Mononuclear cell (primary cell): ENCODE measurements around the gene BMP7. TPM values are rescaled to one million over a fixed set of nuclear protein-coding genes. Genes with fewer than 3 reads are reported as not detected.

Source experiments
- H3K27me3 ChIP-seq: 2 replicates; pipeline ENCODE4 v1.6.0; 2011; ENCODE audit warnings: low read length, control low read depth; ENCODE audit not compliant: insufficient read depth
- H3K4me1 ChIP-seq: 2 replicates; pipeline ENCODE4 v1.5.1; 2011; ENCODE audit warnings: mild to moderate bottlenecking, low read length, control low read depth; ENCODE audit not compliant: insufficient read depth
- H3K4me3 ChIP-seq: 2 replicates; pipeline ENCODE4 v1.5.1; 2011; ENCODE audit warnings: mild to moderate bottlenecking, low read length, moderate library complexity
- H3K9me3 ChIP-seq: 2 replicates; pipeline ENCODE4 v1.5.1; 2011; ENCODE audit warnings: low read depth, mild to moderate bottlenecking, control low read depth, low read length
- total RNA-seq: library from RNA; depleted of rRNA; stranded (reverse); fragments of >200 nt; gene quantifications from one replicate; pipeline ENCODE4 v1.2.3, GENCODE V29; 2012

The BMP7 gene
- total RNA-seq, 1 donor: not detected

DNA sequence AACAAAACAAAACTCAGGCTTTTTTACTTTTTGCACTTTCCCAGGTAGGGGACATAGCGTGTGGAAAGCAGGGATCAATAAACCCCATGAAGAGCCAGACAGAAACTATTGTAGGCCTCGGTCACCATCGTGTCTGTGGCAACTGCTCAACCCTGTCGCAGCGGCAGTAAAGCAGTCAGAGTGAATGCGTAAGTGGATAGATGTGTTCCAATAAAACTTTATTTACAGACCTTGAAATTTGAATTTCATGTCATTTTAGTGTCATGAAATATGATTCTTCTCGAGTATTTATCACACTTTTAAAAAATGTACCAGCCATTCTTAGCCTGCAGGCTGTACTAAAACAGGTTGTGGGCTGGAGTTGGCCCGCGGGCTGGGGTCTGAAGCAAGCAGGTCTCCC is 14.5 kb downstream of the BMP7 start:
- Histone ChIP-seq H3K9me3 (no peaks in the 10 kb centered on the region), H3K4me1 (no peaks in the 10 kb centered on the region), H3K4me3 (no peak overlapping the region), H3K27me3 (no peaks in the 10 kb centered on the region)

DNA sequence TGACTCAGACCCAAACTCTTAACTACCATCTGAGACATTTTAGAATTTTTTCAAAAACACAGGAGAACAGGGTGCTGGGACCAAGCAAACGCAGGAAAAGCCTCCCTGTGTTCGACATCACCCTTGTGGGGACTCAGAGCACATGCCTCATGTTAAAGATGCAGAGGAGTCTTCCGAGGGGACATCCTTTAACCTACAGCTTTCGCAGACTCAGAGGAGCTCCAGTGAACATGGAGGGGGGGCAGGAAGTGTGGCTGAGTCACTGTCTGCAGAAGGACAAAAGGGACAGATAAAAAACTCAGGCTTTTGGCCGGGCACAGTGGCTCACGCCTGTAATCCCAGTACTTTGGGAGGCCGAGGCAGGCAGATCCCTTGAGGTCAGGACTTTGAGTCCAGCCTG is 15.1 kb downstream of the BMP7 start:
- H3K9me3 ChIP-seq: no peaks in the 10 kb centered on the region
- no peaks in the 10 kb centered on the region for H3K4me1 ChIP-seq
- no peaks in the 10 kb centered on the region for H3K27me3 ChIP-seq
- no peak overlapping the region for H3K4me3 ChIP-seq

DNA sequence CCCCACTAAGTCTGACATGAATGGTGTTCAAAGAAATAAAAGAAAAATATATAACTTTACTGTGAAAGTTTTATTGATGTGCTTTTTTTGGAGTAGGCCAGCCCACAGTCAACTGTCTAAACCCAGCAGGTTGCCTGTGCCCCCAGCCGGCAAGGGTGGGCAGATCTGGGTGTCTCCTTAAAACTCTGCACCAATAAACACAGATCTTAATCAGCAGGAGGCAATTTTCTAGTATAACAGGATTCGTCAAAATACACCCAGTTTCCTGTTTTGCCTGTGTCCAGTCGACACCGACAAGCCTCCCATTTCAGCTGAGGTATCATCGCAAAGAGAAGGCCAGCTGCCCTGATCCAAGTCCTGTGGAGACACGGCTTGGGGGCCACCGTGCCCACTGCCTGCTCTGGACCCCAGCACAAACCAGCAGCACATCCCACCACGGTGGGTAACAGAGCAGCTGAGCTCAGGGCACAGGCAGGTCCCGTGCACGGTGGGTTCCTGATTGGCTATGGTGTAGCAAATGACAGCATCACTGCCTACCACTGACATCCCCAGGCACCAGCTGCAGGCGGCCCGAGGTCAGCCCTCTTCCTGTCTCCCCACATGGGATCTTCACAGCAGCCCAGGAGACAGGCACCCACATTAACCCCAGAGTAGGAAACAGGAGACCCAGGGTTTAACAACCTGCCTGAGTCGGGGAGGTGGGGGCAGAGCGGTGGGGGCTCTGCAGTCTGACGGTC is 15.7 kb downstream of the BMP7 start:
- H3K4me1 ChIP-seq: no peaks in the 10 kb centered on the region
- no peaks in the 10 kb centered on the region for H3K9me3 ChIP-seq
- H3K27me3 ChIP-seq: no peaks in the 10 kb centered on the region
- no peak overlapping the region for H3K4me3 ChIP-seq

DNA sequence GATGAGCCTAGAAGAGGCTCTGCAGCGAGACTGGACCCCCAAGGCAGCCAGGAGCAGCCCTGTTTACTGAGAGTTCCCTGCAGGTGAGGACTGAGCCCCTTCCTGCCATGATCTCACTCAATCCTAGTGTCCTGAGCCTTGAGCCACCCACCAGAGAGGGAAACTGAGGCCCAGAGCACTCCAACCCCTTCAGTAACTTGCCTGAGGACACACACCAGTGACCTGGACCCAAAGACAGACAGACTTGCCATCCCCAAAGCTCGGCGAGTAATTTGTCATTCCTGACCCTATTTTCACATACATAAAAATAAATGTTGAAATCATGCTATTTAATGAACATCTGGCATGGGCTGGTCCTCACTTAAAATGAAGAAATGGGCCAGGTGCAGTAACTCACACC is 16.7 kb downstream of the BMP7 start:
- Histone ChIP-seq H3K4me3 (no peak overlapping the region), H3K9me3 (no peaks in the 10 kb centered on the region), H3K27me3 (no peaks in the 10 kb centered on the region), H3K4me1 (no peaks in the 10 kb centered on the region)

DNA sequence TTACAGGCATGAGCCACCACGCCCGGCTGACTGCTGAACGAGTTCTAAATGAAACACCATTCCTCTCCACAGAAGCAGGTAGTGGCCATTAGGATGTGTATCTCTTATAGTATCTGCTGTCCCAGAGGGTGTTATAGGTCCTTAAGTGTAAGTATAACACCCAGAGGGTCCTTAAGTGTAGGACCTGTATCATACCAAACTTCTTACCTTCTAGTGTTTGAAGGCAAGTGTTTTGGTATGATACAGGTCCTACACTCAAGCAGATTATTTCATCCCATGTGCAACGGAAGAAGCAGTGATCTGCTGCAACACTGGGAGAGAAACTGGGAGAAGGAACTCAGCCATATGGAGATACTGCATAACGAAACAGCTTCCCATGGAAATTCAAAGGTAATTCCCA is 17.4 kb downstream of the BMP7 start:
- H3K9me3 ChIP-seq: no peaks in the 10 kb centered on the region
- H3K4me1 ChIP-seq: no peaks in the 10 kb centered on the region
- no peak overlapping the region for H3K4me3 ChIP-seq
- H3K27me3 ChIP-seq: no peaks in the 10 kb centered on the region

DNA sequence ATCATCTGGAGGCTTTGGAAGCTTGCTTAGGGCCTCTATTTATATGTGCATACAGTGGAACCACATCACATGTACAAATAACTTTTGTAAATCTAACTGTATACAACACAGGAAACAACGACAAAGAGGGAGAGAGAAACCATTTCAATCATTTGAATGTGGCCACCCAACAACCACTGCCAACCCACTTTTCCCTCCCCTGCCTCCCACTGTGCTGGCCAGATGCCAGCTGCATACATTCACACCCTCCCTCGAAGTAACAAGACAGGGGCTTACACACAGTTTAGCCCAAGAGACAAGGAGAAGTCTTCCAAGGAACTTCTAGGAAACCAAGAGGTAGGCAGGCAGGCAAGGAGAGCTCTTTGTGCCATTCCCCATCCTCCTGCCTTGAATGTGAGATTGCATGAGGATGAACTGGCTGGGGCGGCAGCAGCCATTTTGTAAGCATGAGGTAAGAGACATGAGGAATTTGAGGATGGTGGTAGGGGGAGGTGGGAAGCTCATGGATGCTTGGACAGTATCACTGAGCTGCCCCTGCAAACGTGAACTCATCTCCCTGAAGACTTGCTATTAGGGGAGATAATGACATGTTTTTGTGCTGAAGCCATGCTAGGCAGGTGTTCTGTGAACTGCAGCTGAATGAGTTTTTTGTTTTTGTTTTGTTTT is 18.2 kb downstream of the BMP7 start:
- H3K4me1 ChIP-seq: no peaks in the 10 kb centered on the region
- no peaks in the 10 kb centered on the region for H3K9me3 ChIP-seq
- H3K27me3 ChIP-seq: no peaks in the 10 kb centered on the region
- H3K4me3 ChIP-seq: no peak overlapping the region

DNA sequence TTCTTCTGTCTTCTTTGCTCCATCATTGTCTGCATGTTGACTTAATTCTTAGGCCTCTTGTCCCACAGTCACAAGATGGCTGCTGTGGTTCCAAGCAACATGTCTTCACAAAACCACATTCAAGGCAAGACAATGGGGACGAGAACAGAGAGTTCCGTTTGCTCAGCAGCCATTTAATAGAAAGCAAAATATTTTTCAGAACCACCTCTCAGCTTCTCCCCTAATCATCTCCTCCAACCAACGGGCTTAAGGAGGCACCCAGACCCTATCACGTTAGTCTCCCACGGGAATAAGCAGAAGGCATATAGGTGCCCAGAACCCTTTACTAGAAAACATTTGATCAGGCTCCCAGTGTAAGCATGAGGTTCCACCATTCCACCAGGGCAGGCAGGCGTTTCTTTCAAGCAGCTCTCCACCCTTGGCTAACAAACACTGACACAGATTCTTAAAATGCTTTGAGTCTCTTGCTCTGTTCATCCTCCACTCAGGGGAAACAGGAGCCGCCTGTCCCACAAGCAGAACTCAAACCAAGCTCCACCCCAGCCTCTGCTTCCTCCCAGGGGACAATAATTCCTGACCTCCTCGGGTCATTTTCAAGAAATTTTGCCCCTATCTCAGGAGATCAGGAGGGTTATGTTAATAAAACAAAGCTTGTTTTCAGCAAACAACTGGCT is 19.0 kb downstream of the BMP7 start:
- Histone ChIP-seq H3K9me3 (no peaks in the 10 kb centered on the region), H3K4me3 (no peak overlapping the region), H3K4me1 (no peaks in the 10 kb centered on the region), H3K27me3 (no peaks in the 10 kb centered on the region)

DNA sequence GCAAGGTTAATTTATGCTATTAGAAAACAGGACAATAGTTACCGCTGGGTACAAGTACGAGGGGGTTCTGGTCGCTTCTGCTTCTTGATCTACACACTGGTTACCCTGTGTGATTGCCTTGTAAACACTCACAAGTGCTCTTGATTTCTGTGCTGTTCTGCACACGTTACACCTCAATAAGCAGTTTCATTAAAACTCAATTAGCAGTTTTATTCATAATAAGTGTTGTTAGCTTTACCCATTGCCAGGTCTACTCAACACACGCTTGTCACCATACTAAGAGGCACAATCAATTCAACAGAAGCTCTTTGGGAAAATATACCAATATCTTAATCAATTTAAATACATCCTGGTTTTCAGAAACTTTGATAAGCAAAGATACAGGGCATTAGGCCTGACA is 20.4 kb downstream of the BMP7 start:
- no peak overlapping the region for H3K4me3 ChIP-seq
- no peaks in the 10 kb centered on the region for H3K27me3 ChIP-seq
- H3K9me3 ChIP-seq: no peaks in the 10 kb centered on the region
- H3K4me1 ChIP-seq: no peaks in the 10 kb centered on the region

DNA sequence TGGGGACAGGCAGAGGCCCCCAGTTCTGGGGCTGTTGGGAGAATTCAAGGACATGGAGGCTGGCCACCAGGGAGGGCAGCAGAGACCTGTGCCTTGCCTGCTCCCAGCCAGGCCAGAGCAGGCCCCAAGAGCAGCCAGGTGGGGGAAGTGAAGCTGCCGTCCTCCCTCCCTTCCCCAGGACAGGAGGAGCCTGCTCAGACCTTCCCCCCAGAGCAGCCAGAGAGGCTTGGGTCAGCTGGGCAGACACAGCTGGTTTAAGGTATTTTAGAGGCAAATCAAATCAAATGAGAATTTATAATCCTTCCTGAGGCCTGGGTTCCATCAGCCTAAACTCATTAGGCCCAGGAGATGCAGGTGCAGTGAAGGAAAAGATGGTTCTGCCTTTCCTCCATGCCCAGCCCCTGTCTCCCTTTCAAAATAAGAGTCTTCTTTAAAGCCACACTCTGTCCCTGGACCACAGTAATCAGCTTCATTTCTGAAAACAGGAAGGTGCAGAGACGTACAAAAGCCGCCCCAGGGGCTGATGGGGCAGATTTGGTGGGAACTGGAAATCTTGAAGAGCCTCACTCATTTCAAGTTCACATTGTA is 21.7 kb downstream of the BMP7 start:
- no peaks in the 10 kb centered on the region for H3K9me3 ChIP-seq
- H3K27me3 ChIP-seq: no peaks in the 10 kb centered on the region
- H3K4me3 ChIP-seq: no peak overlapping the region
- H3K4me1 ChIP-seq: no peaks in the 10 kb centered on the region

DNA sequence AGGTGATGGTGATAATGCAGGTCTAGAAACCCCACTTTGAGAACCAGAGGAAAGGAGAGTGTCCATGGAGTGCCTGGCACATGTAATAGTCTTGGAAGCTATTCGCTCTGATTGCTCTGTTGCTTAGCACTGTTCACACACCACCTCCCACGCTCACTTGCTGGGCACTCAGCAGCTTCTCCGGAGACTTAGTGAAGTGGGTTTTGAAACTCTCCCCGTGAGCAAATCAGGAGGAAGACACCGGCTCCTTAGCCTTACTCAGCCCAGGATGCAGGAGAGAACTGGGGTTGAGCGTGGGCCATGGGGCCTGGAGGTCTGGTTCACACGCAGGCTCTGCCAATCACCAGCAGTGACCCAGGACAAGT is 22.2 kb downstream of the BMP7 start:
- Histone ChIP-seq H3K4me3 (no peak overlapping the region), H3K4me1 (no peaks in the 10 kb centered on the region), H3K27me3 (no peaks in the 10 kb centered on the region), H3K9me3 (no peaks in the 10 kb centered on the region)

DNA sequence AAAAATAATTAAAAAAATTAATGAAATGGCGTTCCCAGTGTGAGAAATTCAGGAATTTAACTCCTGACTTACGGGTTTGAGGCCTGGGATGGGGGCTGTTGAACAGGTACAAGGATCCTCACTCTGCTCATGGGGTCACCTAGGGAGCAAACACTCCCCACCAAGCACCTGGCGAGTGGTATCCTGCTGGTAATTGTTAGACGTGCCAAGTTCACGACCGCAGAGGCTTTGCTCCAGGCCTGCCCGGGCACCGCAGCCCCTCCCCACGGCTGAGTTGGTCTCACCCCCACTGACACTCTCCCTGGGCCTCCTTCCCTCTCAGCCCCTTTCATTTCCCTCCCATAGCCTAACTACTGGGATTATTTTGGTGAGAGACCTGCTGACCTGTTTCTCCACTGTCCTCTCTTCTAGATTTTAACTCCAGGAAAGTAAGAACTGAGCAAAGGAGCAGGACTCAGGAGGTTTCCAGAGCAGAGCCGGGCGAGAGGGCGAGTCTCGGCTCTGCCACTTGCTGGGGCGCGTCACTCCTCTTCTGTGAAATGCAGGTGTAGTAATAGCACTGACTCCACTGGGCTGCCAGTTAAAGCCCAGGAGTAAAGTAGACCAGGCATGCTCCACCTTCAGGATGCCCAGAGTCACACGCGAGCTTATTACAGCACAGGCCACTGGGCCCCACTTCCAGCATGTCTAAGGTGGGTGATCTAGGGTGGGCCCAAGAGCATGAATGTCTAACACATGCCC is 22.8 kb downstream of the BMP7 start:
- Histone ChIP-seq H3K4me3 (no peak overlapping the region), H3K9me3 (no peaks in the 10 kb centered on the region), H3K27me3 (no peaks in the 10 kb centered on the region), H3K4me1 (no peaks in the 10 kb centered on the region)

DNA sequence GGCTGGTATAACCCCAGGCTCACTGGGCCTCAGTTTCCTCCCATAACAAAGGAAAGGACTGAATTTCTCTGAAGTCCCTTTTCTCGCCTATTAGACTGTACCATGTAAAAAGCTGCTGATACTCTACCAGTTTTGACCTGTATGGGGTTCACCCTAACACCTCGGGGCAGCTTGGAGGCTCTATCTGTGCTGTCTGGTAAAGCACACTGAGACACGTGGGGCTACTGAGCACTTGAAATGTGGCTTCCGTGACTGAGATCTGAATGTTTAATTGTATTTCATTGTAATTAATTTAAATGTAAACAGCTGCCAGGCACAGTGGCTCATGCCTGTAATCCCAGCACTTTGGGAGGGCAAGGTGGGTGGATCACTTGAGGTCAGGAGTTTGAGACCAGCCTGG is 24.0 kb downstream of the BMP7 start:
- Histone ChIP-seq H3K4me3 (no peak overlapping the region), H3K9me3 (no peaks in the 10 kb centered on the region), H3K4me1 (no peaks in the 10 kb centered on the region), H3K27me3 (no peaks in the 10 kb centered on the region)

DNA sequence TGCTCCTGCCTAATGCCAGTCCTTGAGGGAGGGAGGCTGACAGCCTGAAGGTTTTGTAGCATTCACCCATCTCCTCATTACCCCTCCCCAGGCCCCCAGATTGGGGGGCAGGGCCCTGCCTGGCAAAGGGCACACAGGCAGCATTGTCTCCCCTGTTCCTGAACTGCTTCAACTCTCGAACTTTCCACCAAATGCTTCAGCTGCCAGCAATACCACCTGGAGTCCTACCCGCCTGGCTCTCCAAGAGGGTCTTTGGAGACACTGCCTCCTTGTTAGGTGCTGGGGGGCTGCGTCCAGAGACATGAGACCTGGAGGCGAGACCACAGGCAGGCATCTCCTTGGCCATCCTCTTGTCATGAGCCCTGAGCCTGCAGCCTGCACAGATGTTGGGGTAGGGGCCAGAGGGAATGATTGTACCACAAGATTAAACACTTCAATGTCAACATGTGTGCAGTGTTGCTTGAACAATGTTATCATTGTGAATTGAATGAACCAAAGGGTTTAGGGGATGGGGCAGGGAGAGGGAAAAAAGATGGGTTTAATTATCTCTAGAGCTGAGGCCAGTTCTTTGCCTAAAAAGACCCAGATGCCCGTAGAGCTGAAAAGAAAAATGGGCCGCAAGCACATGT is 25.0 kb downstream of the BMP7 start:
- Histone ChIP-seq H3K9me3 (no peaks in the 10 kb centered on the region), H3K27me3 (no peaks in the 10 kb centered on the region), H3K4me1 (no peaks in the 10 kb centered on the region), H3K4me3 (no peak overlapping the region)

DNA sequence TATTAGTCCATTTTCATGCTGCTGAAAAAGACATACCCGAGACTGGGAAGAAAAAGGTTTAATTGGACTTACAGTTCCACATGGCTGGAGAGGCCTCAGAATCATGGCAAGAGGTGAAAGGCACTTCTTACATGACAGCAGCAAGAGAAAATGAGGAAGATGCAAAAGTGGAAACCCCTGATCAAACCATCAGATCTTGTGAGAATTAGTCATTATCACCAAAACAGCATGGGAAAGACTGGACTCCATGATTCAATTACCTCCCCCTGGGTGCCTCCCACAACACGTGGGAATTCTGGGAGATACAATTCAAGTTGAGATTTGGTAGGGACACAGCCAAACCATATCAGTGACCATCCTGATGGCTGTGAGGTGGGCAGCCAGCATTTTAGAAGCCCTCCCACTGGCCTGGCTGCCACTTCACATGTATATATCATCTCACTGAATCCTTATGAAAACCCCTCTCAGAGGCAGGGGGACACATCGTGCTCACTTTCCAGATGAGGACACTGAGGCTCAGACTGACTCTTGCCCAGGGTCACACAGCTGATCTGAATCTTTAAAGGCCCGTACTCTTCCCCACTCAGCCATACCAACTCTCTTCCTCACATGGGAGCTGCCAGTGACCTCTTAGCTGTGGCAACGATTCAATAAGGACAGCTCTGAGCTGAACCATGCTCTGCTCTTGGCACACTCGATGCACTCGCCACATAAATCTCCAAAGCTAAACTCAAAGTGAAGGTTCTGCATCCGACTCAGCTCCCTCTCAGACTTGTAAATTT is 25.7 kb downstream of the BMP7 start:
- Histone ChIP-seq H3K4me3 (no peak overlapping the region), H3K9me3 (no peaks in the 10 kb centered on the region), H3K27me3 (no peaks in the 10 kb centered on the region), H3K4me1 (no peaks in the 10 kb centered on the region)
